Nephron progenitor cell (in vitro differentiated cells): ENCODE results near the gene HSD17B1.

Source experiments
- DNase-seq: peaks from one replicate; pipeline ENCODE4 v3.0.0; 2021
- H3K27ac Mint-ChIP-seq: 2 replicates; pipeline ENCODE4 v1.8.0; 2021; ENCODE audit warnings: mild to moderate bottlenecking, moderate library complexity, mixed read lengths
- H3K27me3 Mint-ChIP-seq: 2 replicates; pipeline ENCODE4 v1.8.0; 2021; ENCODE audit warnings: mild to moderate bottlenecking, low read depth, mixed read lengths; ENCODE audit not compliant: poor library complexity
- H3K36me3 Mint-ChIP-seq: 2 replicates; pipeline ENCODE4 v1.8.0; 2021; ENCODE audit warnings: low read depth, mixed read lengths
- H3K4me1 Mint-ChIP-seq: 2 replicates; pipeline ENCODE4 v1.8.0; 2021; ENCODE audit warnings: mixed read lengths
- H3K4me3 Mint-ChIP-seq: 2 replicates; pipeline ENCODE4 v1.8.0; 2021; ENCODE audit warnings: mild to moderate bottlenecking, moderate library complexity, mixed read lengths
- H3K9me3 Mint-ChIP-seq: 2 replicates; pipeline ENCODE4 v1.8.0; 2021; ENCODE audit warnings: mild to moderate bottlenecking, moderate library complexity, mixed read lengths
- TF ChIP-seq, protein P1 (sequence below): fragments of 200-600 bp; sonication (generic); IDR thresholded peaks from 2 replicates; pipeline ENCODE4 v1.5.0; 2021; ENCODE audit warnings: antibody characterized with exemption

Gene HSD17B1

DNA sequence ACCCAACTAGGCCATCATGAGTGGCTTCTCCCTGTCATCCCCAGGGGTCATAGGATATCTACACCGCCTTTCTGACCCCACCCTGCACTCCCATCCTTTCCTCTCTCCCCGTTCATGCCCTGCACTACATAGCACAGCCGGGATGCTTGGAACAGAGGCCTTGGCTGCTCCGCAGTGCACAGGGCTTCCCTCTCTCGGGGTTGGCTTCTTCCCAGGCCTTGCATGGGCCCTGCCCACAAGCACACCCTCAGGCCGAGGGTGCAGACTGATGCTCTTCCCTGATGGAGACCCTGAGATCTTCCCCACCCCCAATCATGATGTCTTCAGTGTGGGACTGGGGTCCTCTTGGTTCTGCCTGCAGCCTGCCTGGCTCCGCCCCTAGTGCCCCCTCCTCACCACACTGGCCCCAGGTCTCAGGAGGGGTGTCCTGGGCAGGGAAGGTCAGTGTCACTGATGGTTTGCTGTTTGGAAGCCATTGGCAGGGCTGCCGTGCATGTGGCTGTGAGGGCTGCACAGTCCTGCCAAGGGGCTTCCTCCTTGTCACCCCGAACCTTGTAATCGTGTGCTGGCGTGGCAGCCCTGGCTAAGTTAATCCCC is 31.0 kb upstream of the HSD17B1 start:
- H3K4me1 Mint-ChIP-seq, result peaks cover 72% of the 10 kb centered on the region

DNA sequence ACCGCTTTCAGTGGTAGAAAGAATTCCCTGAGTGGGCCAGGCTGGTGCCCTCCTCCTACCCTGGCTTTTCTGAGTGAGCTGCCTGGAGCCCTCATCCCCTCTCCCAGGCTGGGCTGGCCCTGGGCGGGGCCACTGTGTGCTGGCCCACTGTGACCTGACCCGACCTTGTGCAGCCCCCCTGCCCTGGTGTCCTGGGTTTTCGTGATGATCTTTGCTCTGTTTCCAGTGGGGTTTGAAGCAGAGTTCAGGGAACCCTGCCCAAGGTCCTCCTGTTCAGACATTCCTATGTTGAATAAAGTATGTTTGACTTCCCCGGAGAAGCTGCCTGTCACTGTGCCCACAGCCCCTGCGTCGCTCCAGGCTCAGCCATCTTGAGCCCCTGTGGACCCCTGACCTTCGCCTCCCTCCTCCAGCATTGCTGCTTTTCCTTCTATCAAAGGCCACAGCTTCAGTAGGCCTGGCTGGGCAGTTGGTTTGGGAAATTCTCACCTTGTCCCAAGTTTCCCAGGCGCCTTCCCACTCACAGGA is 30.4 kb upstream of the HSD17B1 start:
- peak overlapping the region; percentile 81 for H3K27ac Mint-ChIP-seq
- peaks cover 3% of the 10 kb centered on the region for H3K27me3 Mint-ChIP-seq
- peaks cover 9% of the 10 kb centered on the region for H3K36me3 Mint-ChIP-seq
- TF ChIP-seq, protein P1, sequence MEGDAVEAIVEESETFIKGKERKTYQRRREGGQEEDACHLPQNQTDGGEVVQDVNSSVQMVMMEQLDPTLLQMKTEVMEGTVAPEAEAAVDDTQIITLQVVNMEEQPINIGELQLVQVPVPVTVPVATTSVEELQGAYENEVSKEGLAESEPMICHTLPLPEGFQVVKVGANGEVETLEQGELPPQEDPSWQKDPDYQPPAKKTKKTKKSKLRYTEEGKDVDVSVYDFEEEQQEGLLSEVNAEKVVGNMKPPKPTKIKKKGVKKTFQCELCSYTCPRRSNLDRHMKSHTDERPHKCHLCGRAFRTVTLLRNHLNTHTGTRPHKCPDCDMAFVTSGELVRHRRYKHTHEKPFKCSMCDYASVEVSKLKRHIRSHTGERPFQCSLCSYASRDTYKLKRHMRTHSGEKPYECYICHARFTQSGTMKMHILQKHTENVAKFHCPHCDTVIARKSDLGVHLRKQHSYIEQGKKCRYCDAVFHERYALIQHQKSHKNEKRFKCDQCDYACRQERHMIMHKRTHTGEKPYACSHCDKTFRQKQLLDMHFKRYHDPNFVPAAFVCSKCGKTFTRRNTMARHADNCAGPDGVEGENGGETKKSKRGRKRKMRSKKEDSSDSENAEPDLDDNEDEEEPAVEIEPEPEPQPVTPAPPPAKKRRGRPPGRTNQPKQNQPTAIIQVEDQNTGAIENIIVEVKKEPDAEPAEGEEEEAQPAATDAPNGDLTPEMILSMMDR, result no peak
- no peak for DNase-seq
- H3K4me1 Mint-ChIP-seq, result peaks cover 76% of the 10 kb centered on the region
- no peaks in the 10 kb centered on the region for H3K9me3 Mint-ChIP-seq
- H3K4me3 Mint-ChIP-seq, result peak overlapping the region; percentile 58

More for the DNA sequence above, 31.0 kb upstream of the HSD17B1 start:
- Mint-ChIP-seq H3K27me3 (peaks cover 3% of the 10 kb centered on the region), H3K4me3 (peak overlapping the region; percentile 52), H3K36me3 (peaks cover 9% of the 10 kb centered on the region), H3K9me3 (no peaks in the 10 kb centered on the region), H3K27ac (peak overlapping the region; percentile 99)
- no peak for DNase-seq
- TF ChIP-seq, protein P1, result no peak

DNA sequence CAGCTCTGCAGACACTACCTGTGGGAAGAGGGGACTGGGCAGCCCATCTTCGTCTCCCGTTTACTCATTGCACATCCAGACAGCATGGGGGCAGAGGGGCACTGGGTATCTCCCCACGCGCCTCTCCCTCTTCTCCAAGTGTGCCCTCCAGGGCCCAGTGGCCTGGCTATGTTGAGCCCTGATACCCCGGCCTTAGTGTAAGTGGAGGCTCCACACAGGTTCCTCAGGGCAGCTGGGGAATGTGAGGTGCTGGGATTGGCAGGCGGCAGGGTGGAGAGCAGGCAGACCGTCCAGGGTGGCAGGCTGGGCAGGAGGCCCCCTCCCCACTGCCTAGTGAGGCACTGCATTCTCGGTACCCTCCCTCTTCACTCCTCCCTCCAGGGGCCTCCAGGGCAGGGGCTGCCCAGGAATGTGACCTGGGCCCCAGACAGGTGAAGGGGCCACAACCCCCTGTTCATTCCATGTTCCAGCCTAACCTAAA is 29.9 kb upstream of the HSD17B1 start:
- peaks cover 3% of the 10 kb centered on the region for H3K27me3 Mint-ChIP-seq
- peak overlapping the region; percentile 81 for H3K27ac Mint-ChIP-seq
- no peaks in the 10 kb centered on the region for H3K9me3 Mint-ChIP-seq
- TF ChIP-seq, protein P1, result no peak
- H3K4me1 Mint-ChIP-seq, result peaks cover 73% of the 10 kb centered on the region
- peak overlapping the region; percentile 34 for H3K4me3 Mint-ChIP-seq
- H3K36me3 Mint-ChIP-seq, result peaks cover 9% of the 10 kb centered on the region
- no peak for DNase-seq

DNA sequence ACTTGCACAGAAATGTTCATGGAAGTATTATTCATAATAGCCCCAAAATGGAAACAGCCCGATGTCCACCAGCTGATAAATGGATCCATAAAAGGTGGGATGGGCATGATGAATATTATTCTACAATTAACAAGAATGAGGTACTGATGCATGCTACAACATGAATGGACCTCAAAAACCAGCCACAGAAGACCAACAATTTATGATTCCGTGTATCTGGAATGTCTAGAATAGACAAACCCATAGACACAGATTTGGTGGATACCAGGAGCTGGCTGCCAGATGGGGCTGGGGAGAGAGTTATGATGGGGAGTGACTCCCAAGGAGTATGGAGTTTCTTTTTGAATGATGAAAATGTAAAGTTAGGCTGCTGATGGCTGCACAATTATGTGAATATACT is 27.5 kb upstream of the HSD17B1 start:
- Mint-ChIP-seq H3K27ac (no peak overlapping the region), H3K4me1 (peaks cover 61% of the 10 kb centered on the region), H3K27me3 (peaks cover 3% of the 10 kb centered on the region), H3K36me3 (peaks cover 9% of the 10 kb centered on the region), H3K9me3 (no peaks in the 10 kb centered on the region), H3K4me3 (no peak overlapping the region)
- TF ChIP-seq, protein P1, result no peak
- DNase-seq, result no peak

DNA sequence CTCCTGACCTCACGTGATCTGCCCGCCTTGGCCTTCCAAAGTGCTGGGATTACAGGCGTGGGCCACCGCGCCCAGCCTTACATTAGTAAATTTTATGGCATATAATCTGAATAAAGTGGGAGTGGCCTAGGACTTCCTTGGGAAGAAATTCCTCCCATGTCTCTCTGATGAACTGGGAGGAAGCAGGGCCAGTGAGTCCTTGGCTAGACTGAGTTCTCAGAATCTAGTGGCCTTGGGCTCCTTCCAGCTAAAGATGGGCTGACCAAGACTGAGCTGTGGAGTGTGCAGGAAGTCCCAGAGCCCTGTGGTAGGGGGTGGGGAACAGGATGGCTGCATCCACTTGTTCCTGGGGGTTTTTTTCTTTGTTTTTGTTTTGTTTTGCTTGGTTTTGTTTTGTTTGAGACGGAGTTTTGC is 26.7 kb upstream of the HSD17B1 start:
- no peak overlapping the region for H3K4me3 Mint-ChIP-seq
- no peak overlapping the region for H3K27ac Mint-ChIP-seq
- DNase-seq, result no peak
- H3K36me3 Mint-ChIP-seq, result peaks cover 9% of the 10 kb centered on the region
- no peaks in the 10 kb centered on the region for H3K9me3 Mint-ChIP-seq
- TF ChIP-seq, protein P1, result no peak
- peaks cover 61% of the 10 kb centered on the region for H3K4me1 Mint-ChIP-seq
- H3K27me3 Mint-ChIP-seq, result peaks cover 3% of the 10 kb centered on the region

DNA sequence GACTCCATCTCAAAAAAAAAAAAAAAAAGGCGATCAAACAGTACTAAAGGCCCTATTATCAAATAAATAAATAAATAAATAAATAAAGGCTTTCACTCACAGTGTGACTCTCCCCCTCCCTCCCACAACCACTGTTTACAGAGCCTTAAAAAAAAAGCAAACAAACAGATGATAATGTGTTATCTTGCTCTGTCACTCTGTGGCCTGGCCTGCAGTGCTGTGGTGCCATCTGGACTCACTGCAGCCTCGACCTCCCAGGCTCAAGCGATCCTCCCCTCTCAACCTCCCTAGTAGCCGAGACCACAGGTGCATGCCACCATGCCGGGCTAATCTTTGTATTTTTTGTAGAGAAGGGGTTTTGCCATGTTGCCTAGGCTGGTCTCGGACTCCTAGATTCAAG is 24.8 kb upstream of the HSD17B1 start:
- Mint-ChIP-seq H3K27me3 (no peaks in the 10 kb centered on the region), H3K36me3 (peaks cover 4% of the 10 kb centered on the region), H3K9me3 (no peaks in the 10 kb centered on the region), H3K4me3 (no peak overlapping the region), H3K4me1 (peaks cover 51% of the 10 kb centered on the region), H3K27ac (no peak overlapping the region)
- no peak for DNase-seq
- TF ChIP-seq, protein P1, result no peak
